A549 (cell line): Measurements from ENCODE around the gene ANKRD50.

ENCODE experiments used
- POLR2AphosphoS2 ChIP-seq: conservative IDR thresholded peaks from 2 replicates; pipeline ENCODE4 v1.6.1; 2012; ENCODE audit warnings: low read length, improper control_type of control experiment, inconsistent platforms
- TF ChIP-seq, protein P1 (sequence below): fragments of >200 bp; sonication (Bioruptor Twin); formaldehyde crosslinking; IDR thresholded peaks from 3 replicates; pipeline ENCODE4 v1.5.1; 2016

DNA sequence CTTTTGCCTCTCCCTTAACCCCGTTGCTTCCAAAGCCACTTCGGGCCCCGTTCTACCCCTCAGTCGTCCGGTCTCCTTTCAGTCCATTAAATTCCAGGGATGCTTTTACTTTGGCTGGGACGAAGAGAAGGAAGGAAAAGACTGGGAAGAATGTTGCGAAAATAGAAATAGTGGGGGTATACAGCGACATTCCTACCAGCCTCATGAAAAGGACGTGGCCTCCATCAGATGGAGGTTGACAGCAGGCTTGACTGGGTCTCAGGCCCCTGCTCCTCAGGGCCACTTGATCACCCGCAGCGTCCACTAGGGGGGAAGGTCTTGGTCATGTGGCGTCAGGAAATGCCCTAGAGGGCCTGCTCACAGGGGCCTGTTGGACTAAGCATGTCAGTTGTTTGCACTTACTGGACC lies 657 bp upstream of the ANKRD50 start:
- TF ChIP-seq, protein P1, sequence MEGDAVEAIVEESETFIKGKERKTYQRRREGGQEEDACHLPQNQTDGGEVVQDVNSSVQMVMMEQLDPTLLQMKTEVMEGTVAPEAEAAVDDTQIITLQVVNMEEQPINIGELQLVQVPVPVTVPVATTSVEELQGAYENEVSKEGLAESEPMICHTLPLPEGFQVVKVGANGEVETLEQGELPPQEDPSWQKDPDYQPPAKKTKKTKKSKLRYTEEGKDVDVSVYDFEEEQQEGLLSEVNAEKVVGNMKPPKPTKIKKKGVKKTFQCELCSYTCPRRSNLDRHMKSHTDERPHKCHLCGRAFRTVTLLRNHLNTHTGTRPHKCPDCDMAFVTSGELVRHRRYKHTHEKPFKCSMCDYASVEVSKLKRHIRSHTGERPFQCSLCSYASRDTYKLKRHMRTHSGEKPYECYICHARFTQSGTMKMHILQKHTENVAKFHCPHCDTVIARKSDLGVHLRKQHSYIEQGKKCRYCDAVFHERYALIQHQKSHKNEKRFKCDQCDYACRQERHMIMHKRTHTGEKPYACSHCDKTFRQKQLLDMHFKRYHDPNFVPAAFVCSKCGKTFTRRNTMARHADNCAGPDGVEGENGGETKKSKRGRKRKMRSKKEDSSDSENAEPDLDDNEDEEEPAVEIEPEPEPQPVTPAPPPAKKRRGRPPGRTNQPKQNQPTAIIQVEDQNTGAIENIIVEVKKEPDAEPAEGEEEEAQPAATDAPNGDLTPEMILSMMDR, result no peak; the same call in 2 of the 3 replicates
- no peak for TF ChIP-seq POLR2AphosphoS2
